Activated T-cell treated with anti-CD3 and anti-CD28 coated beads, Interleukin-2, amount 50 U/mL, for 4 hours (primary cell): Measurements from ENCODE around the gene CORO7. TPM values are rescaled to one million over a fixed set of nuclear protein-coding genes. Genes with fewer than 3 reads are reported as not detected.

ENCODE experiments used
- ATAC-seq, 2 donors: fragments of 200-7000 bp; cut with Tn5 transposase; one replicate each; pipeline ENCODE4 v1.10.0; 2021
- DNase-seq: peaks from one replicate; pipeline ENCODE4 v3.0.0-alpha.2; 2020
- H3K27me3 Mint-ChIP-seq: one replicate; pipeline ENCODE4 v1.8.0; 2021; ENCODE audit warnings: low read depth, mixed read lengths
- H3K36me3 Mint-ChIP-seq: one replicate; pipeline ENCODE4 v1.8.0; 2022; ENCODE audit warnings: mixed read lengths; ENCODE audit not compliant: insufficient read depth
- H3K4me1 Mint-ChIP-seq: one replicate; pipeline ENCODE4 v1.8.0; 2021; ENCODE audit warnings: low read depth, mixed read lengths
- H3K4me3 Mint-ChIP-seq: one replicate; pipeline ENCODE4 v1.8.0; 2021; ENCODE audit warnings: mild to moderate bottlenecking, moderate library complexity, mixed read lengths
- H3K9me3 Mint-ChIP-seq: one replicate; pipeline ENCODE4 v1.8.0; 2021; ENCODE audit warnings: mixed read lengths
- total RNA-seq, 3 donors: library from RNA; stranded (reverse); gene quantifications; one replicate each; pipeline ENCODE4 v1.2.1, GENCODE V29; 2021

Gene CORO7
- total RNA-seq, 3 donors from 2014 or later: 75.8 to 79.9 (median 76.4) TPM

GRCh38 chr16:4356820-4357219 is 59.6 kb downstream of the CORO7 start:
- Mint-ChIP-seq H3K4me3 (no peak overlapping the region), H3K4me1 (peaks cover 1% of the 10 kb centered on the region), H3K27me3 (no peaks in the 10 kb centered on the region), H3K9me3 (no peaks in the 10 kb centered on the region), H3K36me3 (peaks cover 3% of the 10 kb centered on the region)
- no peak for ATAC-seq
- DNase-seq: no peak

- no peaks in the 10 kb centered on the region for H3K9me3 Mint-ChIP-seq
- no peak for DNase-seq
- H3K27me3 Mint-ChIP-seq: no peaks in the 10 kb centered on the region
- ATAC-seq: no peak
- peaks cover 11% of the 10 kb centered on the region for H3K4me1 Mint-ChIP-seq
- peaks cover 3% of the 10 kb centered on the region for H3K36me3 Mint-ChIP-seq
- no peak overlapping the region for H3K4me3 Mint-ChIP-seq
Measured at GRCh38 chr16:4354512-4355409, 61.6 kb downstream of the CORO7 start.

- H3K4me3 Mint-ChIP-seq: no peak overlapping the region
- no peaks in the 10 kb centered on the region for H3K27me3 Mint-ChIP-seq
- ATAC-seq (no peak), DNase-seq (no peak)
- H3K36me3 Mint-ChIP-seq: no peaks in the 10 kb centered on the region
- H3K4me1 Mint-ChIP-seq: peaks cover 11% of the 10 kb centered on the region
- H3K9me3 Mint-ChIP-seq: no peaks in the 10 kb centered on the region
Measured at GRCh38 chr16:4353675-4354074, 62.7 kb downstream of the CORO7 start.

DNA sequence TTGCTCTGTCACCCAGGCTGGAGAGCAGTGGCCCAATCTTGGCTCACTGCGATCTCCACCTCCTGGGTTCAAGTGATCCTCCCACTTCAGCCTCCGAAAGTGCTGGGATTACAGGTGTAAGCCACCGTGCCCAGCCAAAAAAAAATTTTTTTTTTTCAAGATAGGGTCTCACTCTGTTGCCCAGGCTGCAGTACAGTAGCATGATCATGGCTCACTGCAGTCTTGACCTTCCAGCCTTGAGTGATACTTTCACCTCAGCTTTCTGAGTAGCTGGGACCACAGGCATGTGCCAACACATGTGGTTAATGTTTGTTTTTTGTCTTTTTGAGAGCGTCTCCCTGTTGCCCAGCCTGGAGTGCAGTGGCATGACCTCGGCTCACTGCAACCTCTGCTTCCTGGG is 63.6 kb downstream of the CORO7 start:
- Mint-ChIP-seq H3K4me3 (no peak overlapping the region), H3K4me1 (peaks cover 16% of the 10 kb centered on the region), H3K9me3 (no peaks in the 10 kb centered on the region), H3K36me3 (peaks cover 5% of the 10 kb centered on the region), H3K27me3 (no peaks in the 10 kb centered on the region)
- DNase-seq (no peak), ATAC-seq (no peak)

DNA sequence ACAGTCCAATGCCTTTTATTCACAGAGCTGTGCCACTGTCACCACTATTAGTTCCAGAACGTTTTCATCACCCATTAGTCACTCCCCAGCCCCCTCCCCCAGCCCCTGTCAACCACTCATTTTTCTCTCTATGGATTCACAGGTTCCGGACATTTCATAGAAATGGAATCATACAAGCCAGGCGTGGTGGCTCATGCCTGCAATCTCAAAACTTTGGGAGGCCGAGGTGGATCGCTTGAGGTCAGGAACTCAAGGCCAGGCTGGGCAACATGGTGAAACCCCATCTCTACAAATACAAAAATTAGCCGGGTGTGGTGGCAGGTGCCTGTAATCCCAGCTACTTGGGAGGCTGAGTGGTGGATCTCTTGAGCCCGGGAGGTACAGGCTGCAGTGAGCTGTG is 64.5 kb downstream of the CORO7 start:
- ATAC-seq (no peak), DNase-seq (no peak)
- H3K36me3 Mint-ChIP-seq: peaks cover 5% of the 10 kb centered on the region

DNA sequence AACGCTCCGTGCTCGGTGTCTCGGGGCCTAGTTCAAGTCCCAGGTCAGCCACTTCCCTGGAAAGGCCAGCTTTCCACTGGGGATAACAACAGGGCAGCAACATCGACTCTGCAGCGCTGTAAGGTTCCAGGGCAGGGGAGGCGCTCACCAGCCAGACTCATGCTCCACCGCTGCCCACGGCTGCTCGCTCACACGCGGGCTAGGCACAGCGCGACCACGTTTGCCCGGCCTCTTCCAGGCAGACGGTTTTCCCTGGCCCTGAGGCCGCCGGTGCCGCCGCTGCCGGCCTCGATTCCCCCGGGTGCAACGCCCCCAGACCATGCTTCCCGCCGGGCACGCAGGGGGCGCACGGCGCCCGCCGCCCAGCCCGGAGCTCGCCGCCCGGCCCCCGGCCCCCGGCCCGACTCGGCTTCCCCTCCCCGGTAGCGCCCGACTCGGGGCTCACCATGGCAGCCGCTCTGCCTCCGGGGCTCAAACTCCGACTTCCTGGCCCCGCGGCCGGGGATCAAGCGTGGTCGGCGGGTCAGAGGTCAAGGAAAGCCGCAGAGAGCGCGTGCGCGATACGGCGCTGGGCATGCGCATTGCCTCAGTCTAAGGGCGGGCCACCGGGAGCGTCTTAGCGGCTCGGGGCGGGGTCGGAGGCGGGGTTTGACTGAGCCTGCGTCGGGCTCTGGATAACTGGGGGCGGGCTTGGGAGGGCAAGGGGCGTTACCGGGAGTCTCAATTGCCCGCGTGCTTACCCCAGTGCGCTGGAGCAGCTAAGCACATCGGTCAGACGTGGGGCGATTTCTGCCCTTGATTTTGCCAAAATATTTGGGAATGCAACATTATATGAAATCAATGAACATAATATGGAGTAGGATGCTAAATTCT is 65.4 kb downstream of the CORO7 start, which contains the start of gene PAM16:
Gene PAM16, minus strand, starts transcription at position 535 of the 873 bp plus-strand sequence. Its CDS starts 87 bp downstream, at position 448.
- Mint-ChIP-seq H3K9me3 (no peaks in the 10 kb centered on the region), H3K4me3 (peak within 1 kb of the TSS; percentile 95), H3K27me3 (no peaks in the 10 kb centered on the region), H3K36me3 (peaks cover 5% of the 10 kb centered on the region), H3K4me1 (peaks cover 20% of the 10 kb centered on the region)
- peak; percentile 92 to 93 for ATAC-seq
- DNase-seq: peak; percentile 99

More for the DNA sequence above, 64.5 kb downstream of the CORO7 start:
- H3K4me1 Mint-ChIP-seq: peaks cover 20% of the 10 kb centered on the region
- peak overlapping the region; percentile 95 for H3K4me3 Mint-ChIP-seq
- no peaks in the 10 kb centered on the region for H3K27me3 Mint-ChIP-seq
- H3K9me3 Mint-ChIP-seq: no peaks in the 10 kb centered on the region

DNA sequence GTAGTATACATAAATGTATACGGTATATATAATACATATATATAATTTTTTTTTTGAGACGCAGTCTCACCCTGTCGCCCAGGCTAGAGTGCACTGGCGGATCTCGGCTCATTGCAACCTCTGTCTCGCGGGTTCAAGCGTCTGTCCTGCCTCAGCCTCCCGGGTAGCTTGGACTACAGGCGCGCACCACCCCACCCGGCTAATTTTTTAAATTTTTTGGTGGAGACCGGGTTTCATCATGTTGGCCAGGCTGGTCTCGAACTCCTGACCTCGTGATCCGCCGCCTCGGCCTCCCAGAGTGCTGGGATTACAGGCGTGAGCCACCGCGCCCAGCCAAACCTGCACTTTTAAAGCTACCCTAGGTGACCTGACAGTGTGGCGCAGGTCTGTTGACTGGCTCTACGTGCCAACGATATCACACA is 66.0 kb downstream of the CORO7 start:
- H3K4me3 Mint-ChIP-seq: peak overlapping the region; percentile 95

DNA sequence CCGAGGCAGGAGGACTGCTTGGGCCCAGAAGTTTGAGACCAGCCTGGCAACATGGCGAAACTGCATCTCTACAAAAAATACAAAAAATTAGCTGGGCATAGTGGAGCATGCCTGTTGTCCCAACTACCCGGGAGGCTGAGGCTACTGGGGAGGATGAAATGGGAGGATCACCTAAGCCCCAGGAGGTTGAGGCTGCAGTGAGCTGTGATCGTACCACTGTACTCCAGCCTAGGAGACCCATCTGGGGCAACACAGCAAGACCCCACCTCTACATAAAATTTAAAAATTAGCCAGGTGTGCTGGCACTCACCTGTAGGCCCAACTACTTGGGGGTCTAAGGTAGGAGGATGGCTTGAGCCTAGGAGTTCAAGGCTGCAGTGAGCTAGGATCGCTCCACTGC is 67.1 kb downstream of the CORO7 start:
- DNase-seq (no peak), ATAC-seq (no peak)
- Mint-ChIP-seq H3K4me1 (peaks cover 24% of the 10 kb centered on the region), H3K27me3 (no peaks in the 10 kb centered on the region), H3K36me3 (peaks cover 5% of the 10 kb centered on the region), H3K4me3 (peak overlapping the region; percentile 48), H3K9me3 (no peaks in the 10 kb centered on the region)

More for the DNA sequence above, 66.0 kb downstream of the CORO7 start:
- Mint-ChIP-seq H3K27me3 (no peaks in the 10 kb centered on the region), H3K9me3 (no peaks in the 10 kb centered on the region), H3K36me3 (peaks cover 5% of the 10 kb centered on the region), H3K4me1 (peaks cover 20% of the 10 kb centered on the region)
- ATAC-seq (peak; percentile 15 to 26), DNase-seq (no peak)

DNA sequence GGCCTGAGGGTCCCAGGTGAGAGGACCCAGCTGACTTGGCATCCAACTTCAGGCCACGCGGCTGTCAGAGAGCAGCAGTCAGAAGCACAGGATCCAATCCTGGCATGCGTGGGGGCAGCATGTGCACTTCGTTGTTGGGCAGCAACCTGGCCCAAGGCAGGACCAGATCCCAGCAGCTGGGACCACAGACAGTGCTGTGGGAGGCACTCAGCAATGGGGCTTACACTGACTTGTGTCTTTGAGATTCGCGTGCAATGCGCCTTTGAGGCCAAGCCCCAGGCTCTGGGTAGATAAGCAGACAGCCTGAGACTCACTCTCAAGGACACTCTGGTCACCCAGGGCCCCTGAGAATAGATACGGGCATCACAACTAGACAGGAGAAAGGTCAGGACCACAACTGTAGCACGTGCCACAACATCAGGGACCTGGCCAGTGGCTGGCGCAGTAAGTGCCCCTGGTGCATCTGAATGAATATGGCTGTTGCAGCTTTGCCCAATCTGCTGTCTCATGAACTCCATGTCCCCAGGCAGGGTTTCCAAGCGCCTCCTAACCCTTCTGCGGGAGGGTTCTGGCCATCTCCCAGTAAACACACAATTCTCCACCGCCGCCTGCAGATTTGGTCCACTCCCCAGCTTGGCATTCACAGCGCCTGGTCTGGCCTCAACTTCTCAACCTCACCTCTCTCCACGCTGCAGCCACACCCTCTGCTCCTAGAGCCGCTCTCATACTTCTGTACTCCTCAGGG is 68.5 kb downstream of the CORO7 start:
- H3K4me1 Mint-ChIP-seq: peaks cover 24% of the 10 kb centered on the region
- H3K9me3 Mint-ChIP-seq: no peaks in the 10 kb centered on the region
- H3K27me3 Mint-ChIP-seq: no peaks in the 10 kb centered on the region
- ATAC-seq (no peak), DNase-seq (no peak)
- peaks cover 5% of the 10 kb centered on the region for H3K36me3 Mint-ChIP-seq
- no peak overlapping the region for H3K4me3 Mint-ChIP-seq

DNA sequence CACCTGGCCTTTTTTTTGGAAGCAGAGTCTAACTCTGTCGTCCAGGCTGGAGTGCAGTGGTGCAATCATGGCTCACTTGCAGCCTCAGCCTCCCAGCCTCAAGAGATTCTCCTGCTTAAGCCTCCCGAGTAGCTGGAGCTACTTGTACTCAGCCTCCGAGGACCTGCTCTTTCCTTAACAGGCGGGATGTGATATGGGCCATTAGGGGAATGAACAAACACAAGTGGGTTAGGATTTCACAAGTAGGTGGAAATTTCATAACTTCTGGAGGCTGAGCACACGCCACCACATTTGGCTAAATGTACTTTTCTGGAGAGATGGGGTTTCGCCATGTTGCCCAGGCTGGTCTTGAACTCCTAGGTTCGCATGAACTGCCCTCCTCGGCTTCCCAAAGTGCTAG is 69.4 kb downstream of the CORO7 start:
- no peaks in the 10 kb centered on the region for H3K9me3 Mint-ChIP-seq
- peaks cover 5% of the 10 kb centered on the region for H3K36me3 Mint-ChIP-seq
- no peak overlapping the region for H3K4me3 Mint-ChIP-seq

GRCh38 chr16:4345836-4346781 is 70.3 kb downstream of the CORO7 start:
- Mint-ChIP-seq H3K36me3 (peaks cover 5% of the 10 kb centered on the region), H3K27me3 (no peaks in the 10 kb centered on the region), H3K4me3 (no peak overlapping the region), H3K9me3 (no peaks in the 10 kb centered on the region), H3K4me1 (peaks cover 17% of the 10 kb centered on the region)
- DNase-seq (no peak), ATAC-seq (no peak)

More for the DNA sequence above, 69.4 kb downstream of the CORO7 start:
- Mint-ChIP-seq H3K4me1 (peaks cover 24% of the 10 kb centered on the region), H3K27me3 (no peaks in the 10 kb centered on the region)
- DNase-seq: no peak
- ATAC-seq: no peak

DNA sequence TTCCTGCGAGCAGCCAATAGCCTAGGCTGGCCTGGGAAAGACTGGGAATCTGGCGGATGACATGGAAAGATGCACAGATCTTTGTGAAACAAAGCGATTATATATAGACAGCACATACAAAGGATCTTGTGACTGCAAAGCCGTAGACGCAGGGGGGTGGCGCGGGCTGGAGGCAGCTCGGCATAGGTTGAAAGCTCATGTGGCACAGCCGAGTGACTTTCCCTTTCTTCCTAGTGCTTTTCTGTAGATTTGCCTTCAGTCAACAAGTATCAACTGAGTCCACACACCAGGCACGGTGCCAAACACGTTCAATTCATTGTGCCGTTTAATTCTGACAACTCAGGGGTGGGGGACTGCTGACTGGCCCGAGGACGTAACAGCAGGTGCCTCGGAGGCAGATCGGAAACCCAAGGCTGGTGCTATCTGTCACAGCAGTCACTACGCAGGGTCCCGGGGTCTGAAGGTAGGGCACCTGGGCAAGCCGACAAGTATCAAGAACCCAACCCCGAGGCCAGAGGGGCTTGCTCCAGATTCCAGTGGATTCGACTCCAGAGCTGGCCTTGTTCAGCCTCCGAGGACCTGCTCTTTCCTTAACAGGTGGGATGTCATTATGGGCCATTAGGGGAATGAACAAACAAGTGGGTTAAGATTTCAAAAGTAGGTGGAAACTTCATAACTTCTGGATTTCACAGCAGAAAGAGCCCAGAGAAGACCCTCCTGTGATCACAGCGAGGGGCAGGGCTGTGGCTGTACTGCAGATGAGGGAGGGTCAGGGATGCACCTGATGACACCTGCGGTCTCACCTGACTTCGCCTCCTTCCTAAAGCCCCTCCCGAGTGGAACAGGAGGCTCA is 71.2 kb downstream of the CORO7 start:
- ATAC-seq (peak in 1 of 2 donors; percentile 33), DNase-seq (no peak)
- Mint-ChIP-seq H3K4me3 (no peak overlapping the region), H3K27me3 (no peaks in the 10 kb centered on the region), H3K36me3 (peaks cover 5% of the 10 kb centered on the region), H3K9me3 (no peaks in the 10 kb centered on the region), H3K4me1 (peaks cover 13% of the 10 kb centered on the region)
